ENCODE data around the gene MTCH1. TPM values are rescaled to one million over a fixed set of nuclear protein-coding genes. Genes with fewer than 3 reads are reported as not detected.

The MTCH1 gene
- total RNA-seq, 1 experiment from 2014 or later: 178 TPM

DNA sequence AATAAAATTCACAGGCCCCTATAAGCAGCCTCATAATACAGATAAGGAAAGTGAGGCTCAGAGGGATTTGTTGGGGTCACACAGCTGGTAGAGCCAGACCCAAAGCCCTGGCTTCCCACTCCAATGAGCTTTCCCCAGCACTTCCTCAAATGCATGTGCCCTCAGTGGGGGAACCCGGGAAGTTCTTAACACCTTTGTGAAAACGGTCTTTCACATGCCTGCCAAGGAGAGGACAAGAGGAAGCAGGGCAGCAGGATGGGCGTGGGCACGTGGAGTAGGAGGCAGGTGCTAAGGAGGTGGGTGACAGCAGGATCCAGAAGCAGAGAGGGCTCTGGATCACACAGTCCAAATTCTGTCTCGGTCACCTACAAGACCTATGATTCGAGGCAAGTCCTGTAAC lies 30.9 kb downstream of the MTCH1 start:
- POLR2A ChIA-PET: no interaction called here
- Mint-ChIP-seq H3K36me3 (ENCODE audit: insufficient read depth, unreplicated experiment) (no peaks in the 10 kb centered on the region), H3K27me3 (ENCODE audit: insufficient read depth, unreplicated experiment) (no peaks in the 10 kb centered on the region), H3K4me3 (ENCODE audit: unreplicated experiment) (no peak overlapping the region), H3K9me3 (ENCODE audit: unreplicated experiment) (no peaks in the 10 kb centered on the region), H3K4me1 (ENCODE audit: low read depth, unreplicated experiment) (no peaks in the 10 kb centered on the region), H3K27ac (ENCODE audit: unreplicated experiment) (no peak overlapping the region)
- Histone ChIP-seq H3K4me1 (no peaks in the 10 kb centered on the region), H3K36me3 (ENCODE audit: control insufficient read depth, insufficient read depth, low read length) (no peaks in the 10 kb centered on the region), H3K9me3 (no peaks in the 10 kb centered on the region), H3K4me3 (ENCODE audit: low read depth, low read length) (no peak overlapping the region), H3K27me3 (replicated peaks; ENCODE audit: control insufficient read depth, insufficient read depth, low read length) (no peaks in the 10 kb centered on the region)
- DNase-seq: no peak
- TF ChIP-seq CTCF (IDR thresholded peaks at IDR 0.05; ENCODE audit: insufficient read depth in 1 of 2, low read depth in 1 of 2, low read length in 1 of 2, severe bottlenecking in 1 of 2, unreplicated experiment in 1 of 2): no peak
- no TSS peak for BruUV-seq (replicated peaks)
- CTCF ChIA-PET: interaction anchor here (0.9 kb wide), 1 partner anchor 63 kb away, joined by 3 read pairs; no protein-coding TSS in a partner anchor
- intact Hi-C loops (cut with micrococcal nuclease; ENCODE audit: unreplicated experiment): no loop called here

- POLR2A ChIA-PET: no interaction called here
- no peaks in the 10 kb centered on the region for H3K9me3 ChIP-seq
- Mint-ChIP-seq H3K27me3 (ENCODE audit: insufficient read depth, unreplicated experiment) (no peaks in the 10 kb centered on the region), H3K27ac (ENCODE audit: unreplicated experiment) (no peak within 1 kb of the TSS), H3K36me3 (ENCODE audit: insufficient read depth, unreplicated experiment) (no peaks in the 10 kb centered on the region), H3K9me3 (ENCODE audit: unreplicated experiment) (no peaks in the 10 kb centered on the region), H3K4me1 (ENCODE audit: low read depth, unreplicated experiment) (no peaks in the 10 kb centered on the region), H3K4me3 (ENCODE audit: unreplicated experiment) (no peak within 1 kb of the TSS)
- no peaks in the 10 kb centered on the region for H3K27me3 ChIP-seq (replicated peaks; ENCODE audit: control insufficient read depth, insufficient read depth, low read length)
- H3K36me3 ChIP-seq (ENCODE audit: control insufficient read depth, insufficient read depth, low read length): no peaks in the 10 kb centered on the region
- H3K4me1 ChIP-seq: no peaks in the 10 kb centered on the region
- intact Hi-C loops (cut with micrococcal nuclease; ENCODE audit: unreplicated experiment): no loop called here
- no TSS peak for BruUV-seq (replicated peaks)
- H3K4me3 ChIP-seq (ENCODE audit: low read depth, low read length): no peak within 1 kb of the TSS
- CTCF ChIA-PET: no interaction called here
- DNase-seq: no peak
- TF ChIP-seq CTCF (IDR thresholded peaks at IDR 0.05; ENCODE audit: insufficient read depth in 1 of 2, low read depth in 1 of 2, low read length in 1 of 2, severe bottlenecking in 1 of 2, unreplicated experiment in 1 of 2): no peak
Observed at GRCh38 chr6:36954262-36954931, 31.6 kb downstream of the MTCH1 start, which contains the start of gene PI16. Gene PI16, plus strand, starts transcription at chr6:36954738. Its CDS starts 23 bp downstream, at chr6:36954761.

GRCh38 chr6:36953931-36954261 lies 32.1 kb downstream of the MTCH1 start:
- Mint-ChIP-seq H3K36me3 (ENCODE audit: insufficient read depth, unreplicated experiment) (no peaks in the 10 kb centered on the region), H3K9me3 (ENCODE audit: unreplicated experiment) (no peaks in the 10 kb centered on the region), H3K4me3 (ENCODE audit: unreplicated experiment) (no peak overlapping the region), H3K27ac (ENCODE audit: unreplicated experiment) (no peak overlapping the region), H3K4me1 (ENCODE audit: low read depth, unreplicated experiment) (no peaks in the 10 kb centered on the region), H3K27me3 (ENCODE audit: insufficient read depth, unreplicated experiment) (no peaks in the 10 kb centered on the region)
- ChIA-PET POLR2A (no interaction called here), CTCF (no interaction called here)
- H3K27me3 ChIP-seq (replicated peaks; ENCODE audit: control insufficient read depth, insufficient read depth, low read length): no peaks in the 10 kb centered on the region
- no peaks in the 10 kb centered on the region for H3K36me3 ChIP-seq (ENCODE audit: control insufficient read depth, insufficient read depth, low read length)
- intact Hi-C loops (cut with micrococcal nuclease; ENCODE audit: unreplicated experiment): no loop called here
- H3K4me3 ChIP-seq (ENCODE audit: low read depth, low read length): no peak overlapping the region
- H3K4me1 ChIP-seq: no peaks in the 10 kb centered on the region
- no peak for DNase-seq
- no peak for TF ChIP-seq CTCF (IDR thresholded peaks at IDR 0.05; ENCODE audit: insufficient read depth in 1 of 2, low read depth in 1 of 2, low read length in 1 of 2, severe bottlenecking in 1 of 2, unreplicated experiment in 1 of 2)
- BruUV-seq (replicated peaks): no TSS peak
- H3K9me3 ChIP-seq: no peaks in the 10 kb centered on the region
